Suprapubic skin (tissue), 4 donors: ENCODE data around the gene MRPL40. TPM values are rescaled to one million over a fixed set of nuclear protein-coding genes. Genes with fewer than 3 reads are reported as not detected.
"Not testable (repeated sequence)": the region's sequence is repeated elsewhere in the genome, so short reads cannot be mapped to it uniquely, and the experiment has no call there.

Source experiments
- DNase-seq, 2 donors: peaks; one replicate each; pipeline ENCODE4 v3.0.0-alpha.2; 2019; ENCODE audit warnings: low spot score in 2 of 2
- H3K27ac ChIP-seq: fragments of 200-600 bp; sonication (generic); one replicate; pipeline ENCODE4 v1.5.1; 2019
- H3K27me3 ChIP-seq: fragments of 200-600 bp; sonication (generic); one replicate; pipeline ENCODE4 v1.5.1; 2019
- H3K36me3 ChIP-seq: fragments of 200-600 bp; sonication (generic); one replicate; pipeline ENCODE4 v1.5.1; 2019
- H3K4me1 ChIP-seq: fragments of 200-600 bp; sonication (generic); one replicate; pipeline ENCODE4 v1.5.1; 2019
- H3K4me3 ChIP-seq: fragments of 200-600 bp; sonication (generic); one replicate; pipeline ENCODE4 v1.5.1; 2019; ENCODE audit warnings: mild to moderate bottlenecking
- H3K9me3 ChIP-seq: fragments of 200-600 bp; sonication (generic); one replicate; pipeline ENCODE4 v1.5.1; 2019
- CTCF ChIP-seq, 2 donors: fragments of 200-600 bp in 1 of 2; fragments of 450-650 bp in 1 of 2; sonication (generic) in 1 of 2; IDR thresholded peaks; one replicate each; pipeline ENCODE4 v1.5.1; 2016 to 2019; ENCODE audit warnings: antibody characterized with exemption in 2 of 2, mild to moderate bottlenecking in 1 of 2, moderate library complexity in 1 of 2
- EP300 ChIP-seq: sonication (generic); formaldehyde crosslinking; IDR thresholded peaks from one replicate; pipeline ENCODE4 v1.6.1; 2017; ENCODE audit warnings: antibody characterized with exemption
- POLR2A ChIP-seq, 2 donors: fragments of 450-650 bp; IDR thresholded peaks; one replicate each; pipeline ENCODE4 v1.6.1; 2017; ENCODE audit warnings: antibody characterized with exemption in 2 of 2, mild to moderate bottlenecking in 2 of 2, moderate library complexity in 2 of 2
- POLR2AphosphoS5 ChIP-seq, 3 donors: sonication (generic); formaldehyde crosslinking; IDR thresholded peaks; one replicate each; pipeline ENCODE4 v1.6.1; 2017; ENCODE audit warnings: antibody characterized with exemption in 3 of 3
- WGBS: methylation state at CpG from one replicate; pipeline ENCODE4 v1.1.5; 2018; 5-methylcytosine and 5-hydroxymethylcytosine counted together
- total RNA-seq, 4 donors: library from RNA; depleted of rRNA; stranded (reverse); fragments of >200 nt; gene quantifications; one replicate each; pipeline ENCODE4 v1.1.0, GENCODE V29; 2016

Gene MRPL40
- total RNA-seq, 4 donors from 2014 or later: 19.1 to 33.9 (median 22.7) TPM

- H3K4me1 ChIP-seq: peaks cover 27% of the 10 kb centered on the region
- no peak overlapping the region for H3K27ac ChIP-seq
- H3K9me3 ChIP-seq: no peaks in the 10 kb centered on the region
- TF ChIP-seq CTCF (IDR thresholded peaks at IDR 0.05) (no peak), EP300 (no peak), POLR2A (IDR thresholded peaks at IDR 0.05) (no peak), POLR2AphosphoS5 (IDR thresholded peaks at IDR 0.05) (no peak)
- no peak for DNase-seq
- 68% methylated on average over 6 of the region's 7 CpGs for WGBS
- H3K4me3 ChIP-seq: no peak overlapping the region
- H3K36me3 ChIP-seq: peaks cover 18% of the 10 kb centered on the region
- no peaks in the 10 kb centered on the region for H3K27me3 ChIP-seq
These were observed 11.3 kb downstream of the MRPL40 start for GRCh38 chr22:19443544-19444211.

GRCh38 chr22:19445279-19445982, 13.1 kb downstream of the MRPL40 start:
- WGBS: 91% methylated on average over 9 of the region's 9 CpGs
- peaks cover 30% of the 10 kb centered on the region for H3K4me1 ChIP-seq
- not testable (repeated sequence) for H3K27me3 ChIP-seq, H3K27ac ChIP-seq, H3K9me3 ChIP-seq, H3K4me3 ChIP-seq, DNase-seq
- peaks cover 22% of the 10 kb centered on the region for H3K36me3 ChIP-seq

DNA sequence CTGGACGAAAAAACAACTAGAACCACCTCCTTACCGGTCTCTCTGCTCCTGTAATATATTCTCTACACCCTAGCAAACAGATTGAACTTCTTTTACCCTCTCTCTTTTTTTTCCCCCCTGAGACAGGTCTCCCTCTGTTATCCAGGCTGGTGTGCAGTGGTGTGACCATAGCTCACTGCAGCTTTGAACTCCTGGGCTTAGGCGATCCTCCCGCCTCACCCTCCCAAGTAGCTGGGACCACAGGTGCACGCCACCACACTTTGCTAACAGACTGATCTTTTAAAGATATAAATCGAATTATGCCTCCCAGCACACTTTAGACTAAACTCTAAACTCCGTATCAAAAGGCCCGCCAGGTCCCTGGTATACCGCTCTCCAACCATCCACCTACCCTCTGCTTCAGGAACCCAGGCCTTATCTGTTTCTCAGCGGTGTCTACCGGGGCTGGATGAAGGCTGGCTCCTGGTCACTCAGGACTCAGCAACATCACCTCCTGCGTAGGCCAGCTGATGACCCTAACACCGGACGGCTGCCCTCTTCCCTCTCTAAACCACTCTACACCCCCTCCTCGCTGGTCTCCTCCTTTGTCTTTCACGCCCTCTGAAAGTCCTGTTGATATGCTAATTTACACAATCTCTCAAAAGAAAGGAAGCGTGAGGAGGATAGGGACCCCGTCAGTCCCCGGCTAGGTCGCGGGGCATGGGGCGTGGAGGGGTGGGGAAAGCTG, 14.4 kb downstream of the MRPL40 start:
- peaks cover 30% of the 10 kb centered on the region for H3K4me1 ChIP-seq
- peaks cover 27% of the 10 kb centered on the region for H3K36me3 ChIP-seq
- H3K27me3 ChIP-seq: no peaks in the 10 kb centered on the region
- H3K4me3 ChIP-seq: peak overlapping the region; percentile 67
- peak overlapping the region; percentile 93 for H3K27ac ChIP-seq
- H3K9me3 ChIP-seq: no peaks in the 10 kb centered on the region
- TF ChIP-seq EP300: no peak
- TF ChIP-seq POLR2AphosphoS5 (IDR thresholded peaks at IDR 0.05): no peak
- no peak for TF ChIP-seq CTCF (IDR thresholded peaks at IDR 0.05)
- 16% methylated on average over 22 of the region's 22 CpGs for WGBS
- DNase-seq: no peak

DNA sequence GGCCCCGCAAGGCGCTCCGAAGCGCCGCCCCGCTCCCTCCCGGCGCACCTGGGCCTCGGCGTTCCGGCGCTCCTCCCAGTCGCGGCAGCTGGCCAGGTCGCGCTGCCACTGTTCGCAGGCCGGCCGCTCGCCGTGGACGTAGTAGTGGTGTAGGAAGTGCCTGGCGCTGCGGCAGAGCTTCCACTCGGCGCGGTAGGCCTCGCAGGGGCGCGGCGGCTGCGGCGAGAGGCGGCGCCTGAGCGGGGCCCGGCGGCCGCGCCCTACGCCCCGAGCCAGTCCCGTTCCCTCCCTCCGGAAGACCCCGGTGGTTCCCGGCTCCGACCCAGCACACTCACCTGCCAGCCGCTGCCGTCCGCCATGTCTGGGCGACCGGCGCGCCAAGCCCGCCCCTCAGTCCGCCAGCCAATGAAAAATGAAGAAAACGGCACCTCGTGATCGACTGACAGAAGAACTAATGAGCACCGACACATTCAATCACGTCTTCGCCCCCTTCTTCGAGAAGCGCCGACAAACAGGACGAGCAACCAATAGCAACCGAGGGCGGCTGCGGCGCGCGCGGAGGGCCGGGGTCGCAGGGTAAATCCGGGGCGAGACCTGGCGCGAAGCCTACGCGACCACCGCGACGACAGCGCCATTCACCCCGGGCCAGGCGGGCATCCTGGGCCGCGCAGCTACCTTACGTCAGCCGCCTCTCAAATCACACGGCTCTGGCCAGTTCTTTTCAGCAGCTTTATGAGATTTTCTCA, 15.2 kb downstream of the MRPL40 start, which contains the start of gene C22orf39:
Gene C22orf39, minus strand, starts transcription at position 382 of the 746 bp plus-strand sequence. Its CDS starts 23 bp downstream, at position 359.
- Histone ChIP-seq H3K4me1 (peaks cover 30% of the 10 kb centered on the region), H3K4me3 (peak within 1 kb of the TSS; percentile 67), H3K9me3 (no peaks in the 10 kb centered on the region), H3K36me3 (peaks cover 26% of the 10 kb centered on the region), H3K27me3 (no peaks in the 10 kb centered on the region), H3K27ac (peak within 1 kb of the TSS; percentile 93)
- no peak for TF ChIP-seq CTCF (IDR thresholded peaks at IDR 0.05)
- peak in 1 of 3 donors; percentile 1 for TF ChIP-seq POLR2AphosphoS5 (IDR thresholded peaks at IDR 0.05)
- TF ChIP-seq EP300: no peak
- TF ChIP-seq POLR2A (IDR thresholded peaks at IDR 0.05): peak in 1 of 2 donors; percentile 65
- DNase-seq: peak; percentile 94
- 0% methylated on average over 46 of the region's 92 CpGs for WGBS

DNA sequence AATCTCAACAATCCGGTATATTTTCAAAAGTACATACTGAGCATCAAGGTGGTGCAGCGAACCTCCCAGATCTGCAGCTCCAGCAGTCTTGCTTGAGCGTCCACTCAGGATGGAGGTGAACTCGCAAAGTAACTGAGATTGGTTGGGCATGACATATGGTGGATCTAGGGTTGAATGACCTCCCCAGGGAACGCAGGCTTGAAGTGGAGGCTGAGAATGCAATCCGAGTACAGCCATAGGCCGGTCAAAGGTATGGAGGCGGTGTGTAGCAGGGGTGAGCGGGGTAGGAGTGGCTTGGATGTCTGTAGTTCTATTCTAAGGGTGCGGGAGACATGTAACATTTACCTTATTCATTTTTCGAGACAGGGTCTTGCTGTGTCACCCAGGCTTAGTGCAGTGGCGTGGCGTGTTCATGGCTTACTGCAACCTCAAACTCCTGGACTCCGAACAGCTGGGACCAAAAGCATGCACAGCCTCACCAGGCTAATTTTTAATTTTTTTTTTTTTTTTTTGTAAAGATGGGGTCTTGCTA, 15.8 kb downstream of the MRPL40 start:
- Histone ChIP-seq H3K27me3 (no peaks in the 10 kb centered on the region), H3K27ac (peak overlapping the region; percentile 93), H3K4me3 (peak overlapping the region; percentile 67), H3K9me3 (no peaks in the 10 kb centered on the region), H3K36me3 (peaks cover 32% of the 10 kb centered on the region), H3K4me1 (peaks cover 30% of the 10 kb centered on the region)
- DNase-seq: no peak
- TF ChIP-seq CTCF (IDR thresholded peaks at IDR 0.05) (no peak), POLR2A (IDR thresholded peaks at IDR 0.05) (no peak), POLR2AphosphoS5 (IDR thresholded peaks at IDR 0.05) (no peak), EP300 (no peak)
- 15% methylated on average over 11 of the region's 14 CpGs for WGBS
